Measurements from ENCODE around the gene EXOC4. TPM values are rescaled to one million over a fixed set of nuclear protein-coding genes. Genes with fewer than 3 reads are reported as not detected.

The EXOC4 gene
- total and polyA plus RNA-seq, 7 donors: 16.4 to 76.7 (median 50.7) TPM

- Histone ChIP-seq H3K4me1 (no peaks in the 10 kb centered on the region), H3K4me3 (no peak overlapping the region), H3K27me3 (no peaks in the 10 kb centered on the region), H3K27ac (no peak overlapping the region), H3K36me3 (no peaks in the 10 kb centered on the region), H3K9me3 (no peaks in the 10 kb centered on the region)
- no peak for TF ChIP-seq POLR2A (IDR thresholded peaks at IDR 0.05)
- TF ChIP-seq CTCF (IDR thresholded peaks at IDR 0.05): no peak
- no peak for TF ChIP-seq POLR2AphosphoS5 (IDR thresholded peaks at IDR 0.05)
- TF ChIP-seq EP300 (IDR thresholded peaks at IDR 0.05): no peak
- 73 to 95% methylated on average over 4 of the region's 4 CpGs for WGBS, 2 donors
- intact Hi-C loops (cut with DNase I): no loop called here
- DNase-seq: no peak
Measured at GRCh38 chr7:133748443-133749407, 495.8 kb downstream of the EXOC4 start.

DNA sequence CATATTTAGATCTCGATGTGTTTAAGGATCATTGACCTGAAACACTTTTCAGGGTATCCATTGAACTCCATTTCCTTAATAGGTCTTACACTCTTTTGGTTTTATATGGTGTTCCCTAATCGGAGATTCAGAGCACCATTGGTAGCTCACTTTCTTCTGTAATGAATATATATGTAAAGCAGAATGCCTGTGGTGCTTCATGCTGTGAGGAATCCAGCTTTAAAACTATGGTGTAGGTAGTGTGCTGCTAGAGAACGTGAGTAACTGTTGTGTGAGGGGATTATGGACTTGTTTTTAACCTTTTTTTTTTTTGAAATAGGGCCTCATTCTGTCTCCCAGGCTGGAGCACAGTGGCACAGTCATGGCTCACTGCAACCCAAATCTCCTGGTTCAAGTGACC is 497.4 kb downstream of the EXOC4 start:
- Histone ChIP-seq H3K4me1 (no peaks in the 10 kb centered on the region), H3K9me3 (no peaks in the 10 kb centered on the region), H3K27ac (no peak overlapping the region), H3K27me3 (no peaks in the 10 kb centered on the region), H3K4me3 (no peak overlapping the region), H3K36me3 (no peaks in the 10 kb centered on the region)
- 63 to 83% methylated on average over 3 of the region's 3 CpGs for WGBS, 2 donors
- intact Hi-C loops (cut with DNase I): no loop called here
- no peak for DNase-seq
- TF ChIP-seq CTCF (IDR thresholded peaks at IDR 0.05): no peak
- no peak for TF ChIP-seq POLR2A (IDR thresholded peaks at IDR 0.05)
- no peak for TF ChIP-seq EP300 (IDR thresholded peaks at IDR 0.05)
- no peak for TF ChIP-seq POLR2AphosphoS5 (IDR thresholded peaks at IDR 0.05)

DNA sequence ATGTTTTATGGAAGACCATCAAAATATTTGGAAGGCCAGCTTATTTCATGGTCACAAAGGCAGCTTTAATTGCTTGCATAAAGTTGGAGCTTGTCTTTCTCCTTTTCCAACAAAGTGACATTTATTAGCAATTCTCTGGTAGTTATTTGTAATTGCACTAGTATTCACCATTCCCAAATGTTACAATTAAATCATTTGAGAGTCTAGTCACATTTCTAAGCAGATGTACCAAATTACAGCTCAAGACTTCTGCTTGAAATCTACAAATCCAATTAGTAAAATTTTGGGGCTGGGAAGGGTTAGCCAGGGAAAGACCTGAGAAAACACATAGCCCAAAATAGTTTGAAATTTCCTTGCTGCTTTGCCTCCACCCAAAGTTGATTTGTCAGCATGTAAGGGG is 498.2 kb downstream of the EXOC4 start:
- H3K9me3 ChIP-seq: no peaks in the 10 kb centered on the region
- no peak for DNase-seq
- no peak for TF ChIP-seq POLR2AphosphoS5 (IDR thresholded peaks at IDR 0.05)
- TF ChIP-seq POLR2A (IDR thresholded peaks at IDR 0.05): no peak
- TF ChIP-seq EP300 (IDR thresholded peaks at IDR 0.05): no peak
- TF ChIP-seq CTCF (IDR thresholded peaks at IDR 0.05): no peak
- no peak overlapping the region for H3K4me3 ChIP-seq
- no peak overlapping the region for H3K27ac ChIP-seq
- no peaks in the 10 kb centered on the region for H3K36me3 ChIP-seq
- intact Hi-C loops (cut with DNase I): no loop called here
- no peaks in the 10 kb centered on the region for H3K4me1 ChIP-seq
- H3K27me3 ChIP-seq: no peaks in the 10 kb centered on the region

- no peak for DNase-seq
- no peak overlapping the region for H3K4me3 ChIP-seq
- intact Hi-C loops (cut with DNase I): no loop called here
- H3K9me3 ChIP-seq: no peaks in the 10 kb centered on the region
- TF ChIP-seq EP300 (IDR thresholded peaks at IDR 0.05) (no peak), CTCF (IDR thresholded peaks at IDR 0.05) (no peak), POLR2A (IDR thresholded peaks at IDR 0.05) (no peak), POLR2AphosphoS5 (IDR thresholded peaks at IDR 0.05) (no peak)
- no peak overlapping the region for H3K27ac ChIP-seq
- no peaks in the 10 kb centered on the region for H3K4me1 ChIP-seq
- WGBS, 2 donors: 38 to 76% methylated on average over 5 of the region's 5 CpGs
- no peaks in the 10 kb centered on the region for H3K36me3 ChIP-seq
- no peaks in the 10 kb centered on the region for H3K27me3 ChIP-seq
Measured at GRCh38 chr7:133753513-133753912, 500.6 kb downstream of the EXOC4 start.

All from sigmoid colon (tissue), 7 donors.